Fibroblast of skin of left biceps (primary cell): ENCODE measurements around the gene CGREF1.
A peak's percentile ranks its signal among the peaks of the same experiment; 100 is the strongest.
"Not testable (repeated sequence)": the region's sequence is repeated elsewhere in the genome, so short reads cannot be mapped to it uniquely, and the experiment has no call there.

Experiments used
- DNase-seq, 2 experiments: peaks; one replicate each; pipeline ENCODE4 v3.0.0-alpha.2; 2013; ENCODE audit warnings: low read depth in 2 of 2

The CGREF1 gene

GRCh38 chr2:27137322-27137935 is 18.5 kb upstream of the CGREF1 start:
- DNase-seq, result no peak

- DNase-seq, result no peak
Observed at GRCh38 chr2:27136751-27137150, 17.8 kb upstream of the CGREF1 start.

- no peak for DNase-seq
Observed at GRCh38 chr2:27135478-27135955, 16.6 kb upstream of the CGREF1 start.

GRCh38 chr2:27134781-27135477 is 16.0 kb upstream of the CGREF1 start:
- DNase-seq, result no peak

GRCh38 chr2:27133905-27134780 is 15.2 kb upstream of the CGREF1 start, which contains the start of gene PREB:
PREB (minus strand) TSS chr2:27134636; CDS start chr2:27134421, 215 bp downstream.
- DNase-seq, result peak; percentile 88 to 90

- DNase-seq, result no peak
Observed at GRCh38 chr2:27133195-27133875, 14.4 kb upstream of the CGREF1 start.

GRCh38 chr2:27131429-27131828 is 12.5 kb upstream of the CGREF1 start:
- DNase-seq, result no peak

- DNase-seq, result no peak
Observed at GRCh38 chr2:27130396-27130795, 11.5 kb upstream of the CGREF1 start.

- no peak for DNase-seq
Observed at GRCh38 chr2:27128668-27129571, 10.0 kb upstream of the CGREF1 start.

GRCh38 chr2:27127883-27128667 is 9.1 kb upstream of the CGREF1 start:
- DNase-seq, result no peak

GRCh38 chr2:27126252-27126710 is 7.4 kb upstream of the CGREF1 start:
- no peak for DNase-seq

- no peak for DNase-seq
Observed at GRCh38 chr2:27125104-27125503, 6.2 kb upstream of the CGREF1 start.

- no peak for DNase-seq
Observed at GRCh38 chr2:27123302-27124150, 4.6 kb upstream of the CGREF1 start, which contains the start of gene ABHD1. ABHD1 (plus strand) TSS chr2:27123815; CDS start chr2:27123949, 134 bp downstream.

- DNase-seq, result no peak
Observed at GRCh38 chr2:27122791-27123190, 3.9 kb upstream of the CGREF1 start.

GRCh38 chr2:27121906-27122305 is 3.0 kb upstream of the CGREF1 start:
- DNase-seq, result no peak

- DNase-seq, result not testable (repeated sequence)
Observed at GRCh38 chr2:27119330-27119670, 372 bp upstream of the CGREF1 start.

GRCh38 chr2:27117995-27118524 is 868 bp downstream of the CGREF1 start:
- no peak for DNase-seq

- no peak for DNase-seq
Observed at GRCh38 chr2:27115519-27115918, 3.4 kb downstream of the CGREF1 start.
